Activated CD4-positive, alpha-beta T cell treated with anti-CD3 and anti-CD28 coated beads for 1 hour (primary cell): Measurements from ENCODE around the gene ATF6B.
"Not testable (repeated sequence)": the region's sequence is repeated elsewhere in the genome, so short reads cannot be mapped to it uniquely, and the experiment has no call there.

ENCODE experiments used
- DNase-seq: peaks from one replicate; pipeline ENCODE4 v3.0.0-alpha.2; 2020

ATF6B gene

GRCh38 chr6:32102255-32102654 is 25.8 kb downstream of the ATF6B start:
- DNase-seq = no peak

DNA sequence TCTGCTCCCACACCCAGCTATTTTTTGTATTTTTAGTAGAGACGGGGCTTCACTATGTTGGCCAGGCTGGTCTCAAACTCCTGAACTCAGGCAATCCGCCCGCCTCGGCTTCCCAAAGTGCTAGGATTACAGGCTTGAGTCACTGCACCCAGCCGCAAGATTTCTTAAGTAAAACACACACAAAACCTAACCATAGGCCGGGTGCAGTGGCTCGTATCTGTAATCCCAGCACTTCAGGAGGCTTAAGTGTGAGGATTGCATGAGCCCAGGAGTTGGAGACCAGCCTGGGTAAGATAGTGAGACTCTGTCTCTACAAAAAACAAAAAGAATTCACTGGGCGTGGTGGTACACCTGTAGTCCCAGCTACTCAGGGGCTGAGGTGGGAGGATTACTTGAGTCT is 27.8 kb downstream of the ATF6B start:
- not testable (repeated sequence) for DNase-seq

- DNase-seq = no peak
Measured at GRCh38 chr6:32097364-32097763, 30.7 kb downstream of the ATF6B start.

DNA sequence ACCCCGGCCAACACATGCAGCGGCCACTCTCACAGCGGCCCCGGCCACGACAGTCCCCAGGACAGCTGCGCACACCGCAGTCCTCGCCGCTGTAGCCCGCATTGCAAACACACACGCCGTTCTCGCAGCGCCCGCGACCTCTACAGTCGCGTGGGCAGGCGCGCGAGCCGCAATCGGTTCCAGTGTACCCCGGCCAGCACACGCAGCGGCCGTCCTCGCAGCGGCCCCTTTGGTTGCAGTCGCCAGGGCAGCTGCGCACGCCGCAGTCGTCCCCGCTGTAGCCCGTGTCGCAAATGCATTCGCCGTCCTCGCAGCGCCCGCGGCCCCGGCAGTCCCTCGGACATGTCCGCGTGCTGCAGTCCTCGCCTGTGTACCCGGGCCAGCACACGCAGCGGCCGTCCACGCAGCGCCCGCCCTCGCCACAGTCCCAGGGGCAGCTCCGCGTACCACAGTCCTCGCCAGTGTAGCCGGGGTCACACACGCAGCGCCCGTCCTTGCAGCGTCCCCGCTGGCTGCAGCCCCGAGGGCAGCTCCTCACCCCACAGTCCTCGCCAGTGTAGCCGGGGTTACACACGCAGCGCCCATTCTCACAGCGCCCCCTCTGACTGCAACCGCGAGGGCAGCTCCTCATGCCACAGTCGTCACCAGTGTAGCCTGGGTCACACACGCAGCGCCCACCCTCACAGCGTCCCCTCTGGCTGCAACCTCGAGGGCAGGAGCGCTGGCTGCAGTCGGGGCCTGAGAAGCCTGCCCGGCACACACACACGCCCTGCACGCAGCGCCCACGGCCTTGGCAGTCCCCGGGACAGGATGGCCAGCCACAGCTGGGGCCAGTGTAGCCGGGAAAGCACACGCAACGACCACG is 31.4 kb downstream of the ATF6B start:
- DNase-seq = no peak

- no peak for DNase-seq
Measured at GRCh38 chr6:32096087-32096393, 32.0 kb downstream of the ATF6B start.

GRCh38 chr6:32095338-32096086 is 32.5 kb downstream of the ATF6B start:
- no peak for DNase-seq

- DNase-seq = no peak
Measured at GRCh38 chr6:32092760-32093497, 35.1 kb downstream of the ATF6B start.

GRCh38 chr6:32089082-32089828 is 38.8 kb downstream of the ATF6B start:
- no peak for DNase-seq

DNA sequence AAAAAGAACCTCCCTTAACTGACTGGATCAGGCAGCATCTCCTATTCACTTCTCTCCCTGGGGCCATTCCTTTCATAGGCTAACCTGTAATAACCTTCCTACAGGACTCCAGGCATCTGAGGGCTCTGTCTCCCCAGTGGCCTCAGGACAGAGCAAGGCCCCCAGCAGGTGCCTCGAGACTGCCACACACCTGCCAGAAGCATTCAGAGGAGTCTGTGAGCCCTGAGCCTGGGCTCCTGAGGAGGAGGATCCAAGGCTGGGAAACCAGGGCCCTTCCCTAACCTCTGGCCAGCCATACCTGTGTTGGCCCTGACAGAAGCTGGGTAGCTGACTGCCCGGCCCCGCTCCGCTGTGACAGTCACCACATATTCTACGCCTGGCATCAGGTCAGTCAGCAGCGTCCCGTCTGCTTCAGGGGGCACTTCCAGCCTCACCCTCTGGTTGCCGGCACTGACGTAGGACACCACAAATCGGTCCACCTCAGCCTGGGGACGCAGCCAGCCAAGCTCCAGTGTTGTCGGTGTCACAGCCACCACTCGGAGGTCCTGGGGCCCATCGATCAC is 39.5 kb downstream of the ATF6B start:
- no peak for DNase-seq

DNA sequence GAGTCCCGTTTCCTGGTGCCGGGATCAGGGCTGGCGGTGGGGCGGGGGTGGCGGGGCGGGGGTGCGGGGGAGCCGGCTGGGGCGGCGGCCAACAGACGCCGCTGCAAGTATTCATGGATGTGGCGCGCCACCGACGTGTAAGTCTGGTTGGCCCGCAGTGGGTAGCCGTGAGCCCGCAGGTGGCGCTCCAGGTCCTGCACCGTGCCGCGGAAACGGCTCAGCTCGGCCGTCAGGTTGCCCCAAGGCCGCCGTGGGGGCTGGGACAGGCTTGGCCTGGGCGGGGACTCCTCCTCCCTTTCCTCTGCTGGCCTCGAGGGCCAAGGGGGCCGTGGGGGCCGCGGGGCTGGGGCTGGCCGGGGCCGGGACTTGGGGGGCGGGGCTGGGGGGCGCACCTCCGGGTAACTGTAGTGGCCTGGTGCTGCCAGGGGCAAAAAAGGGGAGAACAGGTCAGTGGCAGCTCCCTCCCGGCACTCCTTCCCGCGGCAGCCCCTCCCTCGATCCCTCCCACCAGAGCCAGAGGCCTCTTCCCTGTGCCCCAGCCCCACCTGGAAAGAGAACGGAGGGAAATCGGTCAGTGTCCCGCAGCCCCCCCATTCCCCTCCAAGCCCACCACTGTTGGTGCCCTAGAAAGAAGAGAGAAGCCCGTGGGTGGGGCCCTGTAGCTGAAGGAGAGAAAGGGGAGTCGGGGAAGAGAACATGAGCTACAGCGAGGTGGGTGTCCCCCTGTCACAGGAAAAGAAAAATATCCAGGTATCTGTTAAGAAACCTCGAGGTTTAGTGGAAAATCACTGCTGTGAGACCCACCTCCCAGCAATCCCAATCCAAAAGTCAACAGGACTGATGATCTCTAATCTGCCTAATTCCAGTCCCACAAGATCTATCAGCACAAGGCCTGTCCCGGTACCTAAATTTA is 40.2 kb downstream of the ATF6B start:
- DNase-seq = peak; percentile 61

DNA sequence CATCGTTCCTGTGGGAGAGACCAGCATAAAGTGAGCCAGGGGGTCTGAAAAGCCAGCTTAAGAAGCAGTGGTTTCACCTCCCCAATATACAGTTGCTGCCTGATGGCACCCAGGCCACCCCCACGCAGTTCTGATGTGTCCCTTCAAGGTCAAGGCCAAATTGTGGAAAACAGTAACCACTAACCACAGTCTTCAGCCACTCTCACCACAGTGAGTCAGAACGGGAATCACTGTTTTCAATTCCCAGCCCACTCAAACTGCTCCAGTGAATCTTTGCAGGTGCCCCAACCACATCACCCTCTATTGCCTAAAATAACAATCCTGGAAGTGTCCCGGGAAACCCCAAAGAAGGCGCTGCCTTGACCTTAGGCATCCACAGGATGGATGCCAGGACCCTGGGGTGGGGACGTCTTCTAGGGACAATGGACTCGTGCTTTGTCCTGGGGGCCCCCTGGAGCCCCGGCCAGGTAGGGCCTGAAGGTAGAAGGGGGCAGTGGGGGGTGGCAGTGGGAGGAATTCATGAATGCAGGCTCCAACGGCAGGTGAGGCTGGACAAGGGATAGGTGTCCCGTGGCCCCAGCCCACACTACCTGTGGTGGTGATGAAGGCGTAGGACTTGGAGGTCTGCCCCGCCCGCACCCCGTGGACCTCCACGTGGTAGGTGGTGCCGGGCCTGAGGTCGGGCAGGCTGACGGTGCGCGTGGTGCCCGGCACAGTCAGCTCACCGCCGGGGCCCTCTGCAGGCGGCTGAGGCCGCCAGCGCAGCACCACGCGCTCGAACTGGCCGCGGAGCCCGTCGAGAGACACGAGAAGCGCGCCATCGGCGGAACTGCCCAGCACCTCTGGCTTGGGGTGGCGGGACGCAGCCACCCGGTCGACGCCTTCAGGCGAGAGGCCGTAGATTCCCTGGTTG is 41.1 kb downstream of the ATF6B start:
- DNase-seq = no peak

- no peak for DNase-seq
Measured at GRCh38 chr6:32085759-32086459, 42.1 kb downstream of the ATF6B start.

GRCh38 chr6:32084780-32085179 is 43.3 kb downstream of the ATF6B start:
- DNase-seq = no peak

DNA sequence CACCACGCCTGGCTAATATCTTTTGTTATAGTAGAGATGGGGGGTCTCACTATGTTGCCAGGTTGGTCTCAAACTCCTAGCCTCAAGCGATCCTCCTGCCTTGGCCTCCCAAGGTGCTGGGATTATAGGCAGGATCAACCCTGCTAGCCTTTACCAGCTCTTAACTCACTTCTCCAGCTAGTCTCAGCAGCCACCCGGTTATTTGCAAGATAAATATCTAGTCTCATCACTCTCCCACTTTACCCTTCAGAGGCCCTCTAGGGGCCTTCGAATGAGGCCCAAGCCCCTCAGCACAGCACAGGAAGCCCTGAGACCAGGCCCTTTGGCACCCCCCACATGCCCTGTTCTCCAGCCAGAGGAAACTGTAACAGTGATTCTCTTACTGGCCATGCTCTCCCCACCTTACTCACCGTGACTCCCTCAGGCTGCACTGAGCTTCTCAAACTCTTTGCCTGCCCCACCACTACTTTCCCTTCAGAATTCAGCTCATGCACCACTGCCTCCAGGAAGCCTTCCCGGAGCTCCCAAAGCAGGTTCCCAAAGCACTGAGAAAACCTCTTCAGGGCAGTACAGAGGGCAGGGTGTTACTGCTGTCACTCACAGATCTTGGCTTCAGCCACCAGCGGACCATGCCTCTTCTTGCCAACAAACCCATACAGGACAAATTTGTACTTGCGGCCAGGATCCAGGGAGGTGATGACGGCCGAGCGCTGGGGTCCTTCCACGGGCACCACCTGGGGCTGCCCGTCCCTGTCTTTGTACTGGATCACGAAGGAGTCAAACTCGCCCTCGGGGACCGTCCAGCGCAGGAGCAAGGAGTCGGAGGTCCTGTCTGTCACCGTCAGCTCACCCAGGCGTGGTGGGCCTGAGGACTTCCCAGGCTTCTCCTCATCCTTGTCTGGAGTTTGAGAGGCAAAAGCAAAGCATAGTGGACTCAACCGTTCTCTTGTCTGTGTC is 44.0 kb downstream of the ATF6B start:
- no peak for DNase-seq

DNA sequence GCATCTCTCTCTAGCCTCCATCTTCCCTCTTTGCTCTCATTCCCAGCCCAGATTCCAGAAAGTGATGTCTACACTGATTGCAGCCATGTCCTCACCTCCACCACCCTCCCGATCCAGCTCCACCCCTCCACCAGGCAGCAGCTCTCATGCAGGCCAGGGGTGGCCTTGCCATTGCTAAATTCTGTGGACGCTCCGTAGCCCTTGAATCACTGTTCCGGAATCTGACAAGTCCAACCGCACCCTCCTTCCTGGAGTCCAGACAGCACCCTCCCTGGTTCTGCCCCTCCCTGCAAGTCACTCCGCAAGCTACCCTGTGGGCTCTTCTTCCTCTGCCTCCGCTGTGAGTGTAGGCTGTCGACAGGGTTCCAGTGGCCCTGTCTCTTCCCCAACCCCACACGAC is 45.1 kb downstream of the ATF6B start:
- DNase-seq = no peak

GRCh38 chr6:32082478-32082877 is 45.6 kb downstream of the ATF6B start:
- no peak for DNase-seq

- DNase-seq = no peak
Measured at GRCh38 chr6:32081168-32081990, 46.7 kb downstream of the ATF6B start.
